Measurements from ENCODE around the gene XPO5.

GRCh38 chr6:43500921-43501320 is 74.9 kb downstream of the XPO5 start:
- TF ChIP-seq POLR2A (IDR thresholded peaks at IDR 0.05) (no peak), CTCF (IDR thresholded peaks at IDR 0.05) (no peak)
